H9 (cell line): ENCODE results near the gene ELMOD3. TPM values are rescaled to one million over a fixed set of nuclear protein-coding genes. Genes with fewer than 3 reads are reported as not detected.

Source experiments
- DNase-seq: peaks from one replicate; pipeline ENCODE4 v3.0.0-alpha.2; 2017
- H2AFZ ChIP-seq: one replicate; pipeline ENCODE4 v1.6.1; 2013; ENCODE audit warnings: mild to moderate bottlenecking, low read length, control low read depth, moderate library complexity
- H2AK5ac ChIP-seq: 2 replicates; pipeline ENCODE4 v1.6.1; 2013; ENCODE audit warnings: low read length, control low read depth, mixed read lengths; ENCODE audit not compliant: insufficient read length
- H2BK120ac ChIP-seq: one replicate; pipeline ENCODE4 v1.6.1; 2013; ENCODE audit warnings: low read depth, mild to moderate bottlenecking, low read length, control low read depth, inconsistent platforms; ENCODE audit not compliant: poor library complexity, severe bottlenecking
- H2BK12ac ChIP-seq: 2 replicates; pipeline ENCODE4 v1.6.1; 2013; ENCODE audit warnings: low read length, control low read depth, mixed read lengths, low read depth; ENCODE audit not compliant: insufficient read length
- H2BK15ac ChIP-seq: 2 replicates; pipeline ENCODE4 v1.6.1; 2013; ENCODE audit warnings: low read depth, low read length, control low read depth
- H2BK20ac ChIP-seq: one replicate; pipeline ENCODE4 v1.6.1; 2013; ENCODE audit warnings: low read depth, mild to moderate bottlenecking, low read length, control low read depth, inconsistent platforms; ENCODE audit not compliant: poor library complexity, severe bottlenecking
- H2BK5ac ChIP-seq: 2 replicates; pipeline ENCODE4 v1.6.1; 2013; ENCODE audit warnings: low read length, control low read depth, mixed read lengths; ENCODE audit not compliant: insufficient read length
- H3K14ac ChIP-seq: 2 replicates; pipeline ENCODE4 v1.6.1; 2013; ENCODE audit warnings: low read length, control low read depth; ENCODE audit not compliant: insufficient read depth
- H3K18ac ChIP-seq: 2 replicates; pipeline ENCODE4 v1.6.1; 2013; ENCODE audit warnings: low read depth, mild to moderate bottlenecking, mixed read lengths, low read length, control low read depth; ENCODE audit not compliant: insufficient read length
- H3K23ac ChIP-seq: 2 replicates; pipeline ENCODE4 v1.6.1; 2013; ENCODE audit warnings: low read length, control low read depth, mixed read lengths, low read depth; ENCODE audit not compliant: insufficient read length
- H3K23me2 ChIP-seq: 2 replicates; pipeline ENCODE4 v1.6.1; 2013; ENCODE audit warnings: low read depth, mild to moderate bottlenecking, mixed read lengths, low read length, control low read depth; ENCODE audit not compliant: insufficient read length, poor library complexity, severe bottlenecking
- H3K27ac ChIP-seq: 2 replicates; pipeline ENCODE4 v1.5.1; 2013; ENCODE audit warnings: low read length, control low read depth, mixed read lengths, low read depth; ENCODE audit not compliant: insufficient read length
- H3K27me3 ChIP-seq: 2 replicates; pipeline ENCODE4 v1.6.1; 2013; ENCODE audit warnings: low read length, control low read depth, inconsistent platforms; ENCODE audit not compliant: insufficient read depth
- H3K4ac ChIP-seq: 2 replicates; pipeline ENCODE4 v1.6.1; 2013; ENCODE audit warnings: low read depth, mild to moderate bottlenecking, control low read depth, inconsistent platforms, low read length, moderate library complexity
- H3K4me1 ChIP-seq: 2 replicates; pipeline ENCODE4 v1.6.1; 2013; ENCODE audit warnings: low read length, control low read depth, inconsistent platforms; ENCODE audit not compliant: insufficient read depth
- H3K4me2 ChIP-seq: 2 replicates; pipeline ENCODE4 v1.6.1; 2013; ENCODE audit warnings: low read length, control low read depth, mixed read lengths; ENCODE audit not compliant: insufficient read length, insufficient read depth
- H3K56ac ChIP-seq: 2 replicates; pipeline ENCODE4 v1.6.1; 2013; ENCODE audit warnings: low read depth, mild to moderate bottlenecking, mixed read lengths, low read length, control low read depth; ENCODE audit not compliant: insufficient read length
- H3K79me1 ChIP-seq: 2 replicates; pipeline ENCODE4 v1.6.1; 2013; ENCODE audit warnings: low read depth, mild to moderate bottlenecking, moderate library complexity, low read length, control low read depth, inconsistent platforms; ENCODE audit not compliant: insufficient read depth, poor library complexity, severe bottlenecking
- H3K79me2 ChIP-seq: 2 replicates; pipeline ENCODE4 v1.6.1; 2013; ENCODE audit warnings: low read length, control low read depth, inconsistent platforms; ENCODE audit not compliant: insufficient read depth
- H3K9ac ChIP-seq: 2 replicates; pipeline ENCODE4 v1.6.1; 2013; ENCODE audit warnings: low read length, control low read depth, mixed read lengths; ENCODE audit not compliant: insufficient read length; ENCODE audit errors: extremely low read depth
- H3K9me3 ChIP-seq: one replicate; pipeline ENCODE4 v1.6.1; 2013; ENCODE audit warnings: low read depth, low read length, inconsistent platforms; ENCODE audit not compliant: control insufficient read depth
- H3T11ph ChIP-seq: one replicate; pipeline ENCODE4 v1.6.1; 2013; ENCODE audit warnings: mild to moderate bottlenecking, low read length, control low read depth, inconsistent platforms
- H4K20me1 ChIP-seq: one replicate; pipeline ENCODE4 v1.6.1; 2013; ENCODE audit not compliant: control insufficient read depth, insufficient read length, insufficient read depth
- H4K5ac ChIP-seq: 2 replicates; pipeline ENCODE4 v1.6.1; 2013; ENCODE audit warnings: low read depth, mild to moderate bottlenecking, mixed read lengths, low read length, control low read depth; ENCODE audit not compliant: insufficient read length
- H4K8ac ChIP-seq: replicated peaks from 2 replicates; pipeline ENCODE4 v1.6.1; 2013; ENCODE audit warnings: low read length, control low read depth, mixed read lengths, low read depth; ENCODE audit not compliant: insufficient read length
- H4K91ac ChIP-seq: 2 replicates; pipeline ENCODE4 v1.6.1; 2013; ENCODE audit warnings: low read depth, mild to moderate bottlenecking, moderate library complexity, mixed read lengths, low read length, control low read depth; ENCODE audit not compliant: insufficient read length
- H3K27ac Mint-ChIP-seq, 3 experiments: 2 replicates in 2 of 3; 3 replicates in 1 of 3; pipeline ENCODE4 v1.8.0; 2020 to 2021; ENCODE audit warnings: mixed read lengths in 3 of 3, mild to moderate bottlenecking in 1 of 3, moderate library complexity in 1 of 3
- H3K27me3 Mint-ChIP-seq: 2 replicates; pipeline ENCODE4 v1.8.0; 2021; ENCODE audit warnings: low read depth, mild to moderate bottlenecking, moderate library complexity, mixed read lengths
- H3K36me3 Mint-ChIP-seq, 3 experiments: 2 replicates in 2 of 3; 3 replicates in 1 of 3; pipeline ENCODE4 v1.8.0; 2020 to 2021; ENCODE audit warnings: low read depth in 3 of 3, mixed read lengths in 3 of 3; ENCODE audit not compliant: insufficient read depth in 1 of 3
- H3K4me1 Mint-ChIP-seq, 2 experiments: 2 replicates each; pipeline ENCODE4 v1.8.0; 2020; ENCODE audit warnings: mixed read lengths in 2 of 2
- H3K4me3 Mint-ChIP-seq, 2 experiments: 2 replicates in 1 of 2; 3 replicates in 1 of 2; pipeline ENCODE4 v1.8.0; 2020 to 2021; ENCODE audit warnings: mild to moderate bottlenecking in 2 of 2, mixed read lengths in 2 of 2, moderate library complexity in 1 of 2
- H3K9me3 Mint-ChIP-seq, 2 experiments: 2 replicates in 1 of 2; 3 replicates in 1 of 2; pipeline ENCODE4 v1.8.0; 2020; ENCODE audit warnings: mild to moderate bottlenecking in 2 of 2, mixed read lengths in 2 of 2, moderate library complexity in 1 of 2
- WGBS: extraction: QIAGEN DNeasy Blood & Tissue Kit; methylation state at CpG from one replicate; pipeline ENCODE4 v1.1.7; 2013; ENCODE audit warnings: missing lambda C conversion rate, low lambda C conversion rate, mixed read lengths; ENCODE audit not compliant: insufficient read length; ENCODE audit errors: extremely low coverage; 5-methylcytosine and 5-hydroxymethylcytosine counted together
- total RNA-seq: library from RNA; stranded (reverse); gene quantifications from 2 replicates; pipeline ENCODE4 v1.2.1, GENCODE V29; 2021
- TF ChIP-seq, protein P1 (sequence below): fragments of 200-600 bp; sonication (generic); conservative IDR thresholded peaks from 3 replicates; pipeline ENCODE4 v1.8.0; 2021; ENCODE audit warnings: antibody characterized with exemption, mild to moderate bottlenecking

Gene ELMOD3
- total RNA-seq, 1 experiment from 2014 or later: 7.6 TPM

GRCh38 chr2:85341269-85342029 lies 13.1 kb upstream of the ELMOD3 start:
- no CpG with 5 or more reads among the region's 30 CpGs for WGBS
- Histone ChIP-seq H3K23ac (no peak overlapping the region), H3K56ac (no peak overlapping the region), H3K4ac (no peak overlapping the region), H2AFZ (no peak overlapping the region), H4K91ac (no peak overlapping the region), H3K27me3 (no peaks in the 10 kb centered on the region), H2BK15ac (no peak overlapping the region), H4K8ac (no peak overlapping the region), H2BK120ac (no peak overlapping the region), H3K4me2 (no peak overlapping the region), H4K20me1 (no peaks in the 10 kb centered on the region), H2BK12ac (no peak overlapping the region), H3K79me1 (no peaks in the 10 kb centered on the region), H3K27ac (no peak overlapping the region), H2BK5ac (no peak overlapping the region), H3K79me2 (no peaks in the 10 kb centered on the region), H3K23me2 (no peaks in the 10 kb centered on the region), H4K5ac (no peak overlapping the region), H3K4me1 (peaks cover 4% of the 10 kb centered on the region; the same call in 1 of the 2 replicates), H3K9me3 (no peaks in the 10 kb centered on the region), H2BK20ac (no peak overlapping the region), H2AK5ac (no peak overlapping the region), H3K9ac (no peak overlapping the region), H3T11ph (no peak overlapping the region), H3K18ac (no peak overlapping the region), H3K14ac (no peak overlapping the region)
- Mint-ChIP-seq H3K9me3 (no peaks in the 10 kb centered on the region), H3K27me3 (peaks cover 8% of the 10 kb centered on the region), H3K36me3 (peaks cover 0 to 22% (median 2%) of the 10 kb centered on the region in 3 experiments; a peak in 3 of 7 replicates), H3K4me3 (no peak overlapping the region), H3K27ac (no peak overlapping the region; a peak in 1 of 7 replicates), H3K4me1 (peaks cover 11 to 17% of the 10 kb centered on the region in 2 experiments)
- TF ChIP-seq, protein P1, sequence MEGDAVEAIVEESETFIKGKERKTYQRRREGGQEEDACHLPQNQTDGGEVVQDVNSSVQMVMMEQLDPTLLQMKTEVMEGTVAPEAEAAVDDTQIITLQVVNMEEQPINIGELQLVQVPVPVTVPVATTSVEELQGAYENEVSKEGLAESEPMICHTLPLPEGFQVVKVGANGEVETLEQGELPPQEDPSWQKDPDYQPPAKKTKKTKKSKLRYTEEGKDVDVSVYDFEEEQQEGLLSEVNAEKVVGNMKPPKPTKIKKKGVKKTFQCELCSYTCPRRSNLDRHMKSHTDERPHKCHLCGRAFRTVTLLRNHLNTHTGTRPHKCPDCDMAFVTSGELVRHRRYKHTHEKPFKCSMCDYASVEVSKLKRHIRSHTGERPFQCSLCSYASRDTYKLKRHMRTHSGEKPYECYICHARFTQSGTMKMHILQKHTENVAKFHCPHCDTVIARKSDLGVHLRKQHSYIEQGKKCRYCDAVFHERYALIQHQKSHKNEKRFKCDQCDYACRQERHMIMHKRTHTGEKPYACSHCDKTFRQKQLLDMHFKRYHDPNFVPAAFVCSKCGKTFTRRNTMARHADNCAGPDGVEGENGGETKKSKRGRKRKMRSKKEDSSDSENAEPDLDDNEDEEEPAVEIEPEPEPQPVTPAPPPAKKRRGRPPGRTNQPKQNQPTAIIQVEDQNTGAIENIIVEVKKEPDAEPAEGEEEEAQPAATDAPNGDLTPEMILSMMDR: no peak
- no peak for DNase-seq
